NCI-H1930 (cell line): ENCODE results near the gene HCFC2.

ENCODE experiments used
- DNase-seq, 2 experiments: peaks; one replicate each; lab custom pipeline; 2025; lab: John Stamatoyannopoulos, UW

The HCFC2 gene

DNA sequence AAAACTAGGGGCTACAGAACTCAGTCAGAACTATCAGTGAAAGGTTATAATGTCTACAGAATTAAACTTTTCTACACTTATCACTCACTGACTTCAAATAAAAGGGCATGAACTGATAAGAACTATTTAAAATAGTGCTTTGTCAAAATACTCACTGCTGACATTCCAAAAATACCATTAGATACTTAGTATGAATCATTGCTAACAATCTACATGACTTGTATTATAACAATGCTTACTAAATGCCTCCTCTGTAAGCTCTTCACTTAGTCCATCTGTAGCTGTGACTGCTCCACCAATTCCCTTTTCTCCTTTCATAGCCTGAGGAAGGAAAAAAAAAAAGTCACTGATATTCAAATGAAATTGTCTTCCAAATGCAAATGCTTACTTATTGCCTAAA lies 56.7 kb downstream of the HCFC2 start:
- DNase-seq = no peak

DNA sequence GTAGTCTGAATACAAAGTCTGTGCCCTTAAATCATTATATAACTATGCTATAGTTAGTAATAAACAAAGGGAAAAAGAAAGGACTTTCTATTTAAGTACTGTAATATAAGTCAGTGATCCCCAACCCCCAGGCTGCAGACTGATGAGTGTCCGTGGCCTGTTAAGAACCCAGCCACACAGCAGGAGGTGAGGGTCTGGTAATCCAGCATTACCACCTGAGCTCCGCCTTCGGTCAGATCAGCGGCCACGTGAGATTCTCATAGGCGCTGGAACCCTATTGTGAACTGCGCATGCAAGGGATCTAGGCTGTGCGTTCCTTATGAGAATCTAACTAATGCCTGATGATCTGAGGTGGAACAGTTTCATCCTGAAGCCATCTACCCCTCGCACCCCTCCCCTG lies 58.0 kb downstream of the HCFC2 start:
- no peak for DNase-seq

DNA sequence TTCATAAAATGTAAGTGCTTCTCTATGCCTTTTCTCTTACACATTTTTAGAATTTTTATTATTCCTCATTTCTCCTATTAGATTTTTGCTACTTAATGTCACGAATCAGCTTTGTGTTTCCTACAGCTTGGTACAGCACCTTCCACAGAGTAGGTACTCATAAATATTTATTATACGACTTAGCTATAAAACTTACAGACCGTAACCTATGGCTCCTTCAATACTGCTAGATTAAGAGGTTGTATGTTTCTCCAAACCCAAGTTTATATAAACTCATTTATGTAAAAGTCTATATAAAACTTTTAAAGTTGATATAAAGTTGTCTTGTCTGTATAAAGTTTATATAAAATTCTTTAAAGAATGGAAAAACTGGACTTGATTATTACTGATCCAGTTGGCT lies 62.2 kb downstream of the HCFC2 start:
- no peak for DNase-seq

DNA sequence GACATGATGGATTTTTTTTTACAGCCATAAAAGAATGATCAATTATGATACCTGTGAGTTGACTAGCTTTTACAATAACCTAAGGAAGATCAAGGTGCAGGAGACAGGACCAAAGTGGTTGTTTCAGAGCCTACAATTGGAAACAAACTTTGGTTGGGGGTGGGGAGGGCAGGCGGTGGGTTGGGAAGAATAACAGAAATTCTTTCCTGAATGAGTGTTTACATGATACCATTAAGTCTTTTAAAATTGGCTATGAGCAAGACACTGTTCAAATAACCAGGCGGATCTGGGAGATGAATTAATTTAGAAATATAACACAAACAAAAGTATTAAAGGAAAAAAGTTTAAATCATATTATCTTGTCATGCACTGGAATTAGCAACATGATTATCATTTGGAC lies 66.4 kb downstream of the HCFC2 start:
- DNase-seq = no peak

DNA sequence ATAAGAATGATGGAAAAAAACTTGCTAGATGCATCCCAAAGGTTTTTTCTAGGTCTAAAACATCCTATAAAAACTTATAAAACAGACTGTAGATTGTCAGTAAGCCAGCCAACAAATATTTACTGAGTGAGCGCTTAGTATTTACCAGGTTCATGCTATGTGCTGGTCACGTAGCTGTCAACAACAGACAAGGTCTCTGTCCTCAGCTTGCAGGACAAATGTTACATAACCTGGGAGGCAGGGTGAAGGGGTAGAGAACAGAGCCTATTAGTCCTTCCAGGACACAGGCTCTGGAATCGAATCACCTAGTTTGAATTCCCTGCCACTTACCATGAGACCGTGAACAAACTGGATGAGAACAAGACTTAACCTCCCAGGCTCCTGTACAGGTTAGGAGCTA lies 67.3 kb downstream of the HCFC2 start:
- no peak for DNase-seq

DNA sequence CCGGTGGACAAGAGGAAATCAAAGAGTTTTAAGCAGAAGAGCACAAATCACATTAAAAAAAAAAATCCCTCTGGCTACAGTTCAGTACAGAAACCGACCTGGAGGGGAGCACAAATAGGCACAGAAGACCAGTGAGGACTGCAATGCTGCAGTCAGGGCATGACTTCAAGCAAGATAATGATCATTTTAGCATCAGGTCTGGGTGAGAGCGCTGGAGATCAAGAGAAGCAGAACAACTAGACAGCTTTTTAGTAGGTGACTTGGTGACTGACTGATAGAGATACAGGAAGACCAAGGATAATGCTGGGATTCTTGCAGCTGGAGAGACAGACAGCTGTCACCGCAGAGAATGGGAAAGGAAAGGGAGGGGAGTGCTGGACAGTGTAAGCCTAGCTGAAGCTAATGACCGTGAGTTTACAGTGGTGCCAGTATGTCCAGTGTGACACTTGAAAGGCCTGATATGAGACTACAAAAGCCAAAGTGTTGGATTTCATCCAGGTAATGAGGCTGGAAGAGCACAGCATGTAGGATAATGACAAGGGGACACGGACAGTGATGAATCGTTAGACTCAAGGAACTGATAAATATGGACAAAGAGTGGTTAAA lies 68.1 kb downstream of the HCFC2 start:
- DNase-seq = peak; percentile 56 to 70

DNA sequence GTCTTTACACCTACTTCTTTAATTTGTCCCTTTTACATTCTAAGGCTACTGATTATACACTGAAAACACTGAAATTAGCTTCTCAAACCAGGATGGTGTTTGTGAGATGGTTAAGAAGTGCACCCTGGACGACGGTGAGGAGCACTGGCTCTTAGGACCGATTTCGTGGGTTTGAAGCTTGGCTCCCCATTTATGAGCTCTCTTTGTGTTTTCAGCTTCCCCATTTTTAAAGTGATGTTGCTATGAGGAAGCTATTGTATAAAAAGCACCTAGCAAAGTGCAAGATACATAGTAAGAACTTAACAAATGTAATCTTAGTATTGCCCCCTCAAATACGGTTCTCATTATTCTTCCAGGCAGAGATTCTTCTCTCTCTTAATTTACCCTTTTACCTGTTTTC lies 69.0 kb downstream of the HCFC2 start:
- no peak for DNase-seq

DNA sequence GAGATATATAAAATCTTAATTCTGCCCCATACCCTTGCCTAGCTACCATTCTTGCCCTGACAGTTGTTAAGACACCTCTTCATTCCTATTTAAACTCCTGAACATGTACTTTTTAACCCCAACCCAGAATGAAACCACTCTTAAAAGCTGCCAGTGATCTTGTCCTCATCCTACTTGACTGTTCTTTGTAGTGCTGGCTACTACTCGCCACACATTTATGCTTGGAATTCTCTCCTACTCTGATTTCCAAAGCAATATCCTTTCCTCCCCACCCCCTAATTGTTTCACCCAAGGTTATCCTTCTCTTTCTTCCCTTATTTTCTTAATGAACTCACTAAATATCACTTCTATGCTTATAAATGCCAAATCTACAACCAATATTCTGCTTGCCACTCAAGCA lies 69.5 kb downstream of the HCFC2 start:
- no peak for DNase-seq

DNA sequence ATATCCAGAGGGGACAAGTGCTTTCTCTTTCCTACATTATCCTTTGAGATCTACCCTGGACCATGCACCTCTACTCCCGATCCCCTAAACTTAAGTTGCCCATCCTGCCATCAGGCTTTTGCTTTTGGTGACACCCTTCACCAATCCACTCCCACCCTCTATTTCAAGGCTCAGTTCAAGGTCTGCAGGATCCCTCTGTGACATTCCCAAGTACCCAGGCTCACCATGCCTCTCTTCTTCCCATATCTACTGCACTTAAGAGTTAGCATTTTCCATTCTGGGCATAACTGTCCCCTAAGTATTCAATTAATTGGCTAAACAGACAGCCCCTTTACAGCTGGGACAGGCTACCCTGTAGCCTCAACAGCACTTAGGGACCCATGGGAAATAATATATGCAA lies 70.6 kb downstream of the HCFC2 start:
- no peak for DNase-seq

DNA sequence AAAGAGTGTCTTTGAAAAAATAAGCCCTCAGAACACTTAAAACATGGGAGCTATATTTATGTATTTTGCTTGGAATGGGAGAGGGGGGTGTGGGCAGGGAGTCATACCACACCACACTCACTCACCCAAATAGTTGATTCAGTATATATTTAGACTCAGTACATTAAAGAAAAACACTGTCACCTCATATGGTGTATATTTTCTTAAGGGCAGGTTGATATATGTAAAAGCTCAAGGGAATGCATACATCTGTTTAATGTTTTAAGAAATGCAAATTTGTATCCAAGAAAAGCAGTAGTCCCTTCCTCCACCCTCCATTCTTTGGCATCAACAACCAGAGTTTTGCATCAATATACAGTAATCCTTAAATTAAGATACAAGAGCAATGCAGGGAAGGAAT lies 72.2 kb downstream of the HCFC2 start:
- no peak for DNase-seq

DNA sequence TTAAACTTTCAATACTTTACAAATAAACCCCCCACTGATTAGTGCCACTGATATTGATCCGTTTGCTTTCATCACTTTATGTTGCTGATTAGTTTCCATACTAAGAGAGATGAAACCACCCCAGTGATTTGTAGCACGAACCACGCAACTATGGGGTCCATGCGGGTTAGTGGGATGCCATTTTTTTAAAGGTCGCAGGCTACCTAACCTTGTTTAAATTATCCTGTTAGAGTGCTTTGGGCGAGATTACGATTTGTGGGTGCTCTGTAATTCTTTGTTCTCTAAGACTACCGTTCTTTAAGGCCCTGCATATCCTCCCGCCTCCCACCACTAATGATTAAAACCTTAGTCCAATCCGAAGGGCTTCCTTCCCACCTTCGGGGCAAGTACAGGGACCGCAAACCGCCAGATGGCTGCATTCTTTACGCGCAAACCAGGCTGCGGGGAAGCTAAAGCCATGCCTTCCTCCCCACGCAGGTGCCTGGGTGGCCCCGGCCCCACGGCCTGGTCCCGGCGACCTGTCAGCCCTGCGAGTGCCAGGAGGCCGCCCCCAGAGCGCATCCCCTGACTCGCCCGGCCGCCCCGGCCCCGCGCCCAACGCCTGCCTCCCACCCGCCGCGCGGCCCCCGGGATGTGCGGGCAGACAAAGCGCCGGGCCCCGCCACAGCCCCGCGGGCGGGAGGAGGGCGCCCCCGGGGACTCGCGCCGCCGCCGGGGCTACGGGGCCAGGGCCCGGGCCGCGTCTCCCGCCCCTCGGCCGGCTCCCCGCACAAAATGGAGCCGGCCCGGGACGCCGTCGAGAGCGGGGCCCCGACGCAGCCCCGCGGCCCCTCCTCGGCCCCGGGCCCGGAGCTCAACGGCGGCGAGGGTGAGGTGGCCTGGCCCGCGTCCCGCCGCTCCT lies 72.9 kb downstream of the HCFC2 start:
- DNase-seq = no peak

DNA sequence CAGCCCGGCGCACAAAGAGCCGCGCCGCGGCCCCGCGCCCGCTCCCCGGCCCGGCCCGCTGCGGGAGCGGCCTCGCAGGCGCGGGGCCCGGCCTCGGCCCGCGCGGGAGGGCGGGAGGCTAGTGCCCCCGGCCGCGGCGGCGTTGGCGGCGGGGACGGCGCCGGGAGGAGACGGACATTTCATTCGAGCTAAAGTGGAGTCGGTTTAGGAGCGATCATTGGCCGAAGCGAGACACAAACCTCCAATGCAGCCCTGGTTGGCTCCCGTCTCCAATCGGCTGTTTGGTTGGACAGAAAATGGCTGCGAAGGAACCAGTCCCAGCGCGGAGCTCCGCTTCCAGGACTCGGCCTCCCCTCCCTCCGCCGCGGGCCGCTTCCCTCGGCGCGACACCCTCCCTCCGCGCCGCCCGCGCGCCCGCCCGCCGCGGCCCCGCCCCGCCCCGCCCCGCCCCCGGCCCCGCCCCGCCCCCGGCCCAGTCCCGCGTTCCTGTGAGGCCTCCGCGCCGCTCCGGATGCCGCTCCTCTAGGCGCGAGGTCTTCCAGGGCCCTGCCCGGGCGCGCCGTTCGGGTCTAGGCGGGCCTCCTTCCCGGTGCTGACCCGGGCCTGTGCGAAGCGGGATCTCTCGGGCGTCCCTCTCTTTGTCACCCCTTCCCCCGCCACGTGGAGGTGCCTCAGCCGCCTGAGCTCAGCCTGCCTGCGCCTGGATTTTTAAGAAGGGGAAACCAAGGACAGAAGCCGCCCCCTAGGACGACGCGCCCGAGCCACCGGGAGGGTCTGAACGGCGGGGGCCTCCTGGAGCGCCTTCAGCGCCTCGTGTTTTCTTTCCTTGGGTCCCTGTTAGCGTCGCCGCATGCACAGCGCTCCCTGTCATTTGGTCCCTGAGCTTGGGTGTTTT lies 73.8 kb downstream of the HCFC2 start, which contains the start of gene NFYB:
TSS of gene NFYB (minus strand) at position 309 of the 895 bp plus-strand sequence. CDS start 2,757 bp downstream, outside the sequence.
- DNase-seq = peak; percentile 93 to 94

DNA sequence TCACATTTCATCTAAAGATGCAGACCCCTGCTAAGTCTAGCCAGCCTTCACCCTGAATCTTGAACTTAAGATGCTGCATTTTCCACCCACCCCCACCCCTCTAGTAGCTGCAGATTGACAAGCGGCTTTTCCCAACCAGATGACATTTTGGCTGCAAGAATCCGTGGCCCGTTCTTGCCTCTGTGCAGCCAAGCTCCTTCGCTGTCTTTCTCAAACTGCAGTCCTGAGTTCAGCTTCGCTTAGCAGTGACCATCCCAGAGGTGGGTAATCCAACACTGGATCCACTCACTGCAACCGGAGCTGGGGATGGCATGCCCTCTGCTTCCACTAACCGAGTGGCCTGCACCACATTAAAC lies 74.4 kb downstream of the HCFC2 start:
- no peak for DNase-seq

DNA sequence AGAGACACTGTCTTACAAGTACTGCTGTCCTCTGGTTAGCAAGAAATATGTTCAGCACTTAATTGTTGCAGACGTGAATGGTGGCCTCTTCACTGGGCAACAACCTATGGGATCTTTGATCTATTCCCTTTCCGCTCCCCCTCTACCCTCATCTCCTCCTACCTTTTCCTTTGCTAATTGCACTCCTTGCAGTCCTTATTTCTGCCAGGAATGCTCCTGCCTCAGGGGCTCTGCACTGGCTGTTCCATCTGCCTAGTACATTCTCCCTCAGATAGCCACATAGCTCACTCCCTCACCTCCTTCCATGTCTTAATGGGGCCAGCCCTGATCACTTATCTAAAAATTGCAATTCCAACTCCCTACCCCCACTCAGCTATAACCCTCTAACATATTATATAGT lies 78.2 kb downstream of the HCFC2 start:
- DNase-seq = no peak

DNA sequence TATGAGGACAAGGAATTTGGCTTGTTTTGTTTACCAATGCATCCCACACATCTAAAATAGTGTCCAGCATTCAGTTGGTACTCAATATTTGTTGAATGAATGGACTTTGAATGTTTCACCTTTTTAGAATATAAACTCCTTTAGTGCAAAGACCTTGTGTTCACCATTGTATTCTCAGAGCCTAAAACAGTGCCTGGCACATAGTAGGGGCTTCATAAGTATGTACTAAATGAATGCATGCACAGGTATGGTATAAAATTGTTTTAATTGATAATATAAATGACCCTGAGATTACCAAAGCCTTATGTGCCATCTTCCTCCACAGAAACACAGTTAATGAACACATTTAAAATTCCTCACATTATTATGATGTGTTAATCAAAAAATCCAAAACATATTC lies 78.7 kb downstream of the HCFC2 start:
- DNase-seq = no peak

DNA sequence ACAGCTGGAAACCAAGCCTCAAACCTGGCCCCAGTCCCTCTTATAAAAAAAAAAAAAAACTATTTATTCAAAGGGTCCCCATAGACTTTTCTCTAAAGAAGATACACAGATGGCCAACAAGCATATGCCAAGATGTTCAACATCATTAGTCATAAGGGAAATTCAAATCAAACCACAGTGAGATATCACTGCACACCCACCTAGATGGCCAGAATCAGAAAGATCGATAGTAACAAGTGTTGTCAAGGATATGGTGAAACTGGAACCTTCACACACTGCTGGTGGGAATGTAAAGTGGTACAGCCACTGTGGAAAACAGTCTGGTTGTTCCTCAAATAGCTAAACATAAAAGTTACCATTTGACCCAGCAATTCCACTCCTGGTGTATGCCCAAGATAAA lies 79.6 kb downstream of the HCFC2 start:
- no peak for DNase-seq

DNA sequence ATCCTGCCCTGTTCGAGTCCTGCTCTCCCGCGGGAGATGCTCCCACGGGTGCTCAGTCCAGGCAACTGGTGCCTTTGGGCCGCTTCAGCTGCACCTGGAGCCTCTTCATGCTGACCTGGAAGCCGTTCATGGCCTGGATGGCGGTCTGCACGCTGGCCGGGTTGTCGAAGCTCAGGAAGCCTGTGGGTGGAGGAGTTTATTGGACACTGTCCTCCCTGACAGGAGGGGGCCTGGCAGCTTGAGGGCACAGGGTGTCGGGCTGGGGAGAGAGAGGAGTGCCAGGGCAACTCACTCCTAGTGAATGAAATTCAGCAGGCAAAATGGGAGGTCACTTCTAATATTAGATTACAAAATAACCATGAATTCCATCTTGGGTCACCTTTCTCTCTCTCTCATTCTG lies 83.0 kb downstream of the HCFC2 start:
- DNase-seq = no peak

DNA sequence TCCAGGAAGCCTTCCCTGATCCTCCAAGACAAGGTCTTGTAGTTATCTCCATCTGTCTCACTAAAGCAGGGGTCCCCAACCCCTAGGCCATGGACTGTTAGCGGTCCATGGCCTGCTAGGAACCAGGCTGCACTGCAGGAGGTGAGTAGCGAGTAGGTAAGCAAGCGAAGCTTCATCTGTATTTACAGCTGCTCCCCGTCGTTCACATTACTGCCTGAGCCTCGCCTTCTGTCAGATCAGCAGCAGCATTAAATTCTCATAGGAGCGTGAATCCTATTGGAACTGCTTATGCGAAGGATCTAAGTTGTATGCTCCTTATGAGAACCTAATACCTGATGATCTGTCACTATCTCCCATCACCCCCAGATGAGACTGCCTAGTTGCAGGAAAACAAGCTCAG lies 86.1 kb downstream of the HCFC2 start:
- no peak for DNase-seq

DNA sequence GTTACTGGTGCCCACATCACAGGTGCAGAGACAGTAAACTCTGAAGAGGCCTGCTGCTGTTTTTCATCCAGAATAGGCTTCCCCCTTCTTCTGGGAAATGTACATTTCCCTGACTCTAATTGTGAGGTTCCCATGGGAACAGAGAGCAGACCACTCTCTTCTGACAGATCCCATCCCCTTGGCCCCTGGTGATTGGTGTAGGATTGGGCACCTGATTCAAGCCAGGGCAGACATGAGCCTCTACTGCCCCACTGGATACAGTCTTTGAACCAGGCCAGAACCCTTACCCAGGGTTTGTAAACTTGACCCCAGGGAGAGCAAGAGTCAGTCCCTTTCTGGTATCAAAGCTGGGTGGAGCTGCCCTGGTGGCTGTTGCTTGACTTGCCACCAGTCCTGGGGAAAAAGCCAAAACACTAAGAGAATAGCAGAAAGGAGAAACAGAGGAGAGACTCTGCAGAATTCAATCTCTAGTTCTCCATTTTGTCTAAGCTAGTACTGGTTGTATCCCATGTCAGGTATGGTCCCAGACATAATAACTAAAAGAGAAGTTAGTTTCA lies 88.4 kb downstream of the HCFC2 start:
- DNase-seq = no peak

DNA sequence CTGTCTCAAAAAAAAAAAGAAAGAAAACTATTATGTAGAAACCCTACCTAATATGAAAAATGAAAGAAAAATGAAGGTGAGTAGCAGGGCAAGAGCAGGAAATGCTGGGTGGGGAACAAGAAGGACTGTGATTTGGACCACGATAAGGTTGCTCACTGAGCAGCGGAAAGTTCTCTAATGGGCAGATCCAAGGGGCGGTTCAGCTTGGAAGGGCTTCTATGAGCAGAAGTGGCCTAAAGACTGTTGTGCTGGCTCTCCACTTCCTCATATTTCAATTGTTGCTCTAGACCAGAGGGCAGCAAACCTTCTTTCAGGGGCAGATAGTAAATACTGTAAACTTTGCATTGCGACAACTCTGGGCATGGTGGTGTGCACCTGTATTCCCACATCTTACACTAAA lies 90.0 kb downstream of the HCFC2 start:
- DNase-seq = no peak

DNA sequence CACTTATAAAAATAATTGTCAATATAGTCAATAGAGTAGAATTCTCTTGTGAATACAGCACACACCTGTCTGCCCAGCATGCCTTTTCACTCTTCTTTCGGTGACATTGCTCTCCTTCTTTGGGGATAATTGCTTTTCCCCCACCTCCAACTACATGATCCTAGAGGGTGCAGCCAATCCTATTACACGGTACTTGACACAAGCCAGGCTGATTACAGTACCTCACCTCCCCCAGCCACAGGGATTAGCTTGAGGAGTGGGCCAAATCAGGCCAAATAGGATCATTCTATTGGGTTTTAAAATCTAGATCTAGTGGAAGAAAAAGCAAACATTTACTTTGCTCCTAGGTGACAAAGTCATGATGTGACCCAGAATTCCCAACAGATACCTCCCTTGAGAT lies 90.5 kb downstream of the HCFC2 start:
- peak; percentile 59 to 74 for DNase-seq
